ENCODE data around the gene TPO.
"Not testable (repeated sequence)": the region's sequence is repeated elsewhere in the genome, so short reads cannot be mapped to it uniquely, and the experiment has no call there.

TPO gene

DNA sequence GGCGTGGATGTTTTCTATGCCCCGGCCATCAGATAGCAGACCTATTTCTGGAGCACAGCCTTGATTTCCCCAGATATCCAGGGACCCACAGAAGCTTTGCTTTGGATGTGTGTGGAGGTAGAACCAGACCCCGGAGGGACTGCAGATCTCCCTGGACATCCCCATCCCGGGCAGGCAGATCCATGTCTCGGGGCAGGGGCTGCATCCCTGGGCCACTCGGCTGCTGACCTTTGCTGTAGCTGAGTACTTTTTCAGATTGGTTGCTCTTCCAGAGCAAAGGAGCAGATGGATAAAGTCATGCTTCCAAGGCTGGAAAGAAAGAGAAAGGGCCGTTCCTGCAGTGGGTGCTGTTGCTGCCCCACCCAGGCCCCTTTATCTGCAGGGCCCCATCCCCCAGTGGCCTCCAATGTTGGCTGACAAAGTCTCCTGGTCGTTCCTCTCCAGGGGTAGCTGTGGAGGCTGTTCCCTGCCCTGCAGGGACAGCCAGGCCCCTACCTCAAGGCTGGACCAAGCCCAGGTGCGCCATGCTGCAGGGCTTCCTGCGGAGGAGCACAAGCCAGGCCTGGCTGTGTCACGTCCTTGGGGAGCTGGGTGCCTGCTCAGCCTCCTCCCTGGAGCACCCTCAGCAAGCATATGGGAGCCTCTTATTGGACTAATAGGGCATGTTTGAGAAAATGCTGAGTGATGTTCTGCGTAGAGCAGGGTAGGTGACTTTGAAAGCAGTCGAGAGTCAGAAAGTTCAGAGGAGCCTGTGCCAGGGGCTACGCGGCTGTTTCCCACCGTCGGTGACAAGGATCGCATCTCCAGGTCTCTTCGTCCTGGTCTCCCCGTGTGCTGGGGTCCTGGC, 68.4 kb downstream of the TPO start:
- FAIRE-seq (no peak), DNase-seq (ENCODE audit: insufficient read length, low spot score) (no peak)

DNA sequence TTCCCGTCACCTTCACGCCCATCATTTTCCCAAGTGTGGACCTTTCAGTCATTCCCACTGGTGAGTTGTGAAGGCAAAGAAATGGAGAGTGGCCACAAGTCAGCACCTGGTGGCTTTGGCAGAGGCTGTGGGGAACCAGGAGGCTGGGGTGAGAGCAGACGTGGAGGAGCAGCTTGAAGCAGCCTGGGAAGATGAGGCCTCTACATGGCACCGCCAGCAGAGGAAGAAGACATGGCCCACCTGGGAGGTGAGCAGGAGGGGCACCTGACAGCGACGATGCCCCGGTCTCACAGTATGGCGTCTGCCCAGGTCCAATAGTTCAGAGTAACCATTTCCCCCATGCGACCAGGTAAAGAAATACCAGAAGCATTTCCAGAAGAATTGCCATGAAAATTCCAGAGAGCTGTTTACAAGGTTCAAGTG, 69.0 kb downstream of the TPO start:
- DNase-seq (ENCODE audit: insufficient read length, low spot score) (no peak), FAIRE-seq (no peak)

DNA sequence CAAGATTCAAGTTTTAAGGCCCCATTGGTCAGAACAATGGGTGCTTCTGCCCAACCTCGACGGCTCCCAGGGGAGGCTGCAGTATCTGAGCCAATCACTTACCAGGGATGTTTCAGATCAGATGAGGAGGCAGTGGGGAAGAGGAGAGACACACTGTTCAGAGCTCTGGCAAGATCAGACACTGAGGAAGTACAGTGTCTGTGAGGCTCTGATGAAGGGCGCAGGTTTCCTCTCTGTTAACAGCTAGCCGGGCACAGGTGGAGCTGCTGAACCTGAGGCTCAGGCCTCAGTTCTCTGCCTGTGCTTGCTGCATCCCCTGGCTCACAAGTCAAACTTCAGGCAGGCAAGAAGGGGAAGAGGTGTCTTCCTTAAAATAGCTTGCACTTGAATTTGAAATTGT, 69.7 kb downstream of the TPO start:
- no peak for DNase-seq (ENCODE audit: insufficient read length, low spot score)
- FAIRE-seq: no peak

DNA sequence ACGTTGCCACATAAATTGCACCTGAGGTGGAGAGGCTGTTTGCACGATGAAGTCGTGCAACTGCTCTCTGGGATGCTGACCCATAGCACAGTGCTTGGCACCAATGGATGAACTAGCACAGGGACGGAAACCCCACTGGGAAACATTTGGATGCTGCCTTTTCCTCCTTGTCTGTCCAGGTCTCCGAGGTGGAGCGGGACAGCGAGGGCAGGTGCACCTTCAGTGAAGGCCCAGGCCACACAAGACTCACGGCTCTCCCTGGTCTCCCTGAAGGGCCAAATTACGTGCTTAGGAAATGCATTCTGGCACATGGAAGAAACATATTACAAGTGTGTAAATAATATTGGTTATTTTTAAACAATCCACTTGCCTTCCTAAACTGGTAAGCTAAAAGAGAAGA, 70.3 kb downstream of the TPO start:
- FAIRE-seq: no peak
- no peak for DNase-seq (ENCODE audit: insufficient read length, low spot score)

DNA sequence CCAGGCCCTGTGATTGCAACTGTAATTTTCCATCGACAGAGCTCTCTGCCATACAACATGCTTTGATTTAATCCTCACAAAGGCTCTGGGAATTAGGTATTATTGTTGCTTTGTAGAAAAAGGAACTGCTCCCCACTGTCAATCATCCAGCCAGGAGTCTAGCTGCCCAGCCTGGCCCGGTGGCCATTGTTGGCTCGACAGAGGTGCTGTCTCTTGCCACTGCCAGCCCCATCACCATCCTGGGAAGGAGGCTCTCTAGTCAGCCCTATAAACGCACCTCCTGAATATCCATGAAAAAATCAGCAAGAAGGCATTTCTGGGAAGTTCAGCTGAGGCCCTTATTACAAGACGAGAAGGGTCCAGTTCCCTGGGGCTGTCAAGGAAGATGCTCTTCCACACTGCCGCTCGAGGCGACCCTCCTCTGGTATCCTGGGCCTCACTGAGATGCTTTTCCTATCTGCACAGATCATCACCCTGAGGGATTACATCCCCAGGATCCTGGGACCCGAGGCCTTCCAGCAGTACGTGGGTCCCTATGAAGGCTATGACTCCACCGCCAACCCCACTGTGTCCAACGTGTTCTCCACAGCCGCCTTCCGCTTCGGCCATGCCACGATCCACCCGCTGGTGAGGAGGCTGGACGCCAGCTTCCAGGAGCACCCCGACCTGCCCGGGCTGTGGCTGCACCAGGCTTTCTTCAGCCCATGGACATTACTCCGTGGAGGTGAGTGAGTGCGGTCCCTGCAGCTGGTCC, 71.0 kb downstream of the TPO start:
- DNase-seq (ENCODE audit: insufficient read length, low spot score) (no peak), FAIRE-seq (no peak)

DNA sequence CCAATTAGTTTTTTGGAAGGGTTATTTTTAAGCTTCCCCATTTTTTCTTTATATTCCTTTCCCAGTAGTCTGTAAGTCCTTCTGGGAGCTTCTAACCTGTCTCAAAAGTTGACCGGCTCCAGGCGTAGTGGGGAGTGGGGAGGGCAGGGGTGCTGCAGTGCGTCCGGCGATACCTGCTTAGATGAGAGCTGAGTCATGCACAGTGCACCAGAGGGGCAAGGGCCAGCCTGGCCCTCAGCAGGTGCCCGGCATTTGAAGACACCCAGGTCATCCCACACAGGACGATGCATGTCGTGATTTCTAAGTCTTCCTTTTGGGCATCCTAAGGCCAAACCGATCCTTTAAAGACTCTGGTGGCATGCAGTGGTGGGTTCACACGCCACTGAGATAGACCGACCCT, 73.4 kb downstream of the TPO start:
- DNase-seq (ENCODE audit: insufficient read length, low spot score): no peak
- FAIRE-seq: no peak

DNA sequence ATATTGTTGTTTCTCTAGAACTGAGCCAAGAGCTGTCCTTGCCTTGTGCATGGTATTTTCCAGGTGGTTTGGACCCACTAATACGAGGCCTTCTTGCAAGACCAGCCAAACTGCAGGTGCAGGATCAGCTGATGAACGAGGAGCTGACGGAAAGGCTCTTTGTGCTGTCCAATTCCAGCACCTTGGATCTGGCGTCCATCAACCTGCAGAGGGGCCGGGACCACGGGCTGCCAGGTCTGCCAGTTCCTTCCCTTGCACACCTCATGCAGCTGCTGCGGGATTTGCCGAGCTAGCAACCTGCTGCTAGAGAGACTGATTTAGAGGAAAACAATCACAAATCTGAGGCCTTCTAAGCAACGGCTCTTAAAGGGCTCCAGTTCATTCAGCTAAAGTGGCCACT, 74.5 kb downstream of the TPO start:
- DNase-seq (ENCODE audit: insufficient read length, low spot score) (no peak), FAIRE-seq (no peak)

DNA sequence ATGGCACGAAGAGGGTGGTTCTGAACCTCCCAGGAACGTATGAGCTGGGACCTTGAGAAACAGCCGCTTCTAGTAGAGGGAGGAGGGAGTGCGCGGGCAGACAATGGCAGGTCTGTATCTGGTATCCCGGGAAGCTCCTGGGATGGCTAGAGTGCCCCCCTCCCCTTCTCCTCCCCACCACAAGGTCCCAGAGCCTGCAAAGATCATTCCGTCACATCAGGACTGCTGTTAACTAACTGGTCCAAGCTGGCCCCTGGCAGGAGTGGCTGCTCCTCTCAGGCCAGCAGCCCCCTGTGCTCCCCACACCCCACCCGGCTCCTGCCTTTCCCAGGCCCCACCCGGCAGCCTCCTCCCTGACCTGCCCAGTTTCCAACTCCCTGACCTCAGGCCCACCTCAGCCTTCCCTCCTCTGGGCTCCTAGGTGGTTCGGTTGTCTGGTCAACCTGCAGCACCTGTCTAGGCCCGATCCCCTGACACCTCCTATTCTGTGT, 75.0 kb downstream of the TPO start:
- DNase-seq (ENCODE audit: insufficient read length, low spot score): no peak

DNA sequence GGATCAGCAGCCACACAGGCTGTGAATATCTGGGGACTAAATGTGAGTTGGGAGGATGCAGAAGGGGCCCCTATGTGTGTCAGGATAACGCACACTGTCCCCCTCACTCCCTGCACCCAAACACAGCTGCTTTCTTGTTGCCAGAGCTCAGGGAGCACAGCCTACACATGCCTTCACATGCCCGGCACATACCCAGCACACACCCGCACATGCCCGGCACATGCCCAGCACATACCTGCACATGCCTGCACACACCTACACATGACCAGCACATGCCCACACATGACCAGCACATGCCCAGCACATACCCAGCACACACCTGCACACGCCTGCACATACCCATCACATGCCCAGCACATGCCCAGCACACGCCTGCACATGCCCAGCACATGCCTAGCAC, 75.6 kb downstream of the TPO start:
- DNase-seq (ENCODE audit: insufficient read length, low spot score) (no peak), FAIRE-seq (no peak)

More for the DNA sequence above, 75.0 kb downstream of the TPO start:
- no peak for FAIRE-seq

DNA sequence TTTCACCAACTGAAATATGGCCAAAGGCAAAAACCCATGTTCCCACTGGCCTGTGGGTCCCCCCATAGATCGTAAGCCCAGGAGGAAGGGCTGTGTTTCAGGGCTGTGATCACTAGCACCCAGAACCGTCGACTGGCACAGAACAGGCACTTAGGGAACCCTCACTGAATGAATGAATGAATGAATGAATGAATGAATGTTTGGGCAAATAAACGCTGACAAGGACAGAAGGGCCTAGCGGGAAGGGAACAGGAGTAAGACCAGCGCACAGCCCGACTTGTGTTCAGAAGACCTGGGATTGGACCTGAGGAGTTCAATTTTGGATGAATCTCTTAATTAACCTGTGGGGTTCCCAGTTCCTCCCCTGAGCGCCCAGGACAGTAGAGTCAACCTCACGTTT, 76.2 kb downstream of the TPO start:
- no peak for DNase-seq (ENCODE audit: insufficient read length, low spot score)
- FAIRE-seq: no peak

DNA sequence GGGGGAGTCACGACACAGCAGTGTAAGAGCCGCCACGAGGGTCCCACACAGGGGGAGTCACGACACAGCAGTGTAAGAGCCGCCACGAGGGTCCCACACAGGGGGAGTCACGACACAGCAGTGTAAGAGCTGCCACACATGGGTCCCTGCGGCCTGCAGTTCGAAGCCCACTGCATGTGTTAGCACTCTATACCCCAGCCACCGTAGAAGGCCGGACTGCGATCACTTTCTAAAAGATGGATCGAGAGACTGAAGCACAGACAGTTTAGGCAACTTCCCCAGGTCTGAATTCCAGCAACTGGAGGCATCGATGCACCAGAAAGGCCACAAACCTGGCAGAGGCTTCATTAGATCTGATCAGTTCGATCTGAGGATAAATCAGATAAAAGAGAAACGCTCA, 77.1 kb downstream of the TPO start:
- DNase-seq (ENCODE audit: insufficient read length, low spot score); FAIRE-seq: not testable (repeated sequence)

DNA sequence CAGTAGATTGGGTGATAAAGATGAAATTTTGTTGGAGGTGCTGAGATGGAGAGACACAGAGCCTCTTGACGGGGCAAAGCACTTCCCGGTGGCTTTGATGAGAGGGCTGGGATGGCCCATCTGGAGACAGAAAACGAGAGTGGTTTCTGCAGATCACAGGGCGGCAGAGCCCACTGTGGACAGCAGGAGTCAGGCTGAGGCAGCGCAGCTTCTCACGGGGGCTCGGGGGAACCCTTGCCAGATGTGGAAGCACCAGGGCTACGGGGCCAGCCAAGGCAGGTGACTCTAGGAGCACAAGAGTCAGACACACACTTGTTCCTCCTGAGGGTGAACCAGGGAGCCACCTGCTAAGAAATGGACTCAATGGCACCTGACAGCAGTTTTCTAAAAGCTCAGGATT, 78.5 kb downstream of the TPO start:
- FAIRE-seq (no peak), DNase-seq (ENCODE audit: insufficient read length, low spot score) (no peak)

DNA sequence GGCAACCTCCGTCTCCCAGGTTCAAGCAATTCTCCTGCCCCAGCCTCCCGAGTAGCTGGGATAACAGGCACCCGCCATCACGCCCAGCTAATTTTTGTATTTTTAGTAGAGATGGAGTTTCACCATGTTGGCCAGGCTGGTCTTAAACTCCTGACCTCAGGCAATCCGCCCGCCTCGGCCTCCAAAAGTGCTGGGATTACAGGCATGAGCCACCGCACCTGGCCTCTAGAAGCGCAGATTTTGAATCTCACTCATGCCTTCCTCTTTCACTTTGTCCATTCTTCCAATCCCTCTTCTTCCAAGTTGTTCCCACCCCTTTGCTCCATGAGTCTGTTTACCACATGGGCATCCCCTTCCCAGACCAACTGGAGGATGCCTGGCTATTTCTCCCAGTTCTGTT, 79.0 kb downstream of the TPO start:
- FAIRE-seq; DNase-seq (ENCODE audit: insufficient read length, low spot score): not testable (repeated sequence)

DNA sequence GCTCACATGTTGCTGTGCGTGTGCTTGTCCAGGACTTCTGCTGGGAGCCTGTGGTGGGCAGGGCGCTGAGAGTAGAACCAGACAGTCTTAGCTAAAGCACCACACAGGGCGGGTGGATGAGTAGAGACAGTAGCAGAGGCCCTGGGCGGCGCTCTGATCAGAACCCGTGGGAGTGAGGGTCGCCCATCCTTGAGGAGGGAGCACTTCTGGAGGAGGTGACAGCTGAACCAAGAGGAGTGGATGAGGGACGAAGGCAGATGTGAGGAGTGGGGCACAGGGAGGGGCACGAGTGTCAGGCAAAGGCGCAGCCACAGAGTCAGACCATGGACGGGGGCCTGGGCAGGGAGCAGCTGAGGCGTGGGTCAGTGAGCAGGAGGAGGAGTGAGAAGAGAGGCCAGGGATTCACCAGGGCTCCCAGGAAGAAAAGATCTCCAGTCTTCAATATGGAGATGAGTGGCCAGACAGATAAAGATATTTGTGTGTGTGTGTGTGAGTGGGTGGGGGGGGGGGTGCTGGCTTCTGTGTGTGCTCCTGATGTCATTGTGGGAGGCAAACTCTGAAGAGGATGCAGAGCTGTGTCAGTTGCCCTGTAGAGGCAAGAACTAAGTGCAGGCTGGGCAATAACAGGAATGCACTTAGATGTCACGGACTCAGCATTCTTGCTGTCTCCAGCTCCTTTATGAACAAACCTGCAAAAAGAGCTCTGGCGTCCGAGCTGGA, 79.6 kb downstream of the TPO start:
- FAIRE-seq (no peak), DNase-seq (ENCODE audit: insufficient read length, low spot score) (no peak)

DNA sequence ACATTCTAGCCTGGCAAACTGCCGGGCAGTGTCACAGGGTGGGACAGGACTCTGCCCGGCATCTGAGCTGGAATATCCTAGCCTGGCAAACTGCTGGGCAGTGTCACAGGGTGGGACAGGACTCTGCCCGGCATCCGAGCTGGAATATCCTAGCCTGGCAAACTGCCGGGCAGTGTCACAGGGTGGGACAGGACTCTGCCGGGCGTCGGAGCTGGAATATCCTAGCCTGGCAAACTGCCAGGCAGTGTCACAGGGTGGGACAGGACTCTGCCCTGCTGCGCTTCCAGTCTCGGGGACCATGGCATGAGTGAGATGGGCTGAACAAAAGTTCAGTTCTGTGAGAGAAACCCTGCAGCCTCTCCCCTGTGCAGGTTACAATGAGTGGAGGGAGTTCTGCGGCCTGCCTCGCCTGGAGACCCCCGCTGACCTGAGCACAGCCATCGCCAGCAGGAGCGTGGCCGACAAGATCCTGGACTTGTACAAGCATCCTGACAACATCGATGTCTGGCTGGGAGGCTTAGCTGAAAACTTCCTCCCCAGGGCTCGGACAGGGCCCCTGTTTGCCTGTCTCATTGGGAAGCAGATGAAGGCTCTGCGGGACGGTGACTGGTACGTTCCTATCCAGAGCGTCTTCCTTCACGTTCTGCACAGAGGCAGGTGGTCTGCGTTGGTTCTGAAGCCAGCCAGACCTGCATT, 80.3 kb downstream of the TPO start:
- FAIRE-seq: peak; percentile 59
- DNase-seq (ENCODE audit: insufficient read length, low spot score): no peak

DNA sequence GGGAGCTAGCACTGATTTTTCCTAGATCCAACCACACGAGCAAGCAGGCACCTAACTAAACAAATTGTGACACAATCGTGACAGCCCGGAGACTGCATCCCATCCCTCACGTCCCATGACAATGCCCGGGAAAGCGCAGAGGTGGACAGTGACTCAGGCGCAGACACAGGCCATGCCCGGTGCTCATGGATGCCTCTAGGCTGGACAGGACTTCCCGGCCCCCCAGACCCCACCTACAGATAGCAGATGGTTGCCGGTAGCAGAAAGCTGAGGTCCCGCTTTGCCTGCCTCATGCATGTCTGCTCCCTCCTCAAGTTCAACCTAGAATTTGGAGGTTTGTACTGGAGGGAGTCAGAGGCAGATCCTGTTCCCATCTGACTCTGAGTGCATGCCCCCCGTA, 81.0 kb downstream of the TPO start:
- FAIRE-seq (no peak), DNase-seq (ENCODE audit: insufficient read length, low spot score) (no peak)

DNA sequence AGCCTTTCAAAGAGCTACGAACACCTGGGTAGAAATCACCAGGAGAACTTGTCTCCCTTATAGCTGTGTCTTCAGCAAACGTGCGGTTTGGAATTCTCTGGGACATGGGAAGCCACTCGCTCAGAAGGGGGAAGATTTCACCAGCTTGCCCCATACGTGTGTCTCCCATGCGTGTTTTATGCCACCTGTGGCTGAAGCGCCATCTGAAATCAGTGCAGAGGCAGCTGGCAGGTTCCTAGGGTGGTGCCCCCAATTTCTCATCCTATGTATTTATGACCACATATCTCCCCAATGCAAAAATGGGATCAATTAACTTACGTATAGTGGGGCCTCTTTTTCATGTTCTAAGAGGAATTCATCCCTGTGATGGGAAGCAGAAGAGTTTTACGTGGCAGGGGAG, 81.6 kb downstream of the TPO start:
- DNase-seq (ENCODE audit: insufficient read length, low spot score): no peak
- no peak for FAIRE-seq

DNA sequence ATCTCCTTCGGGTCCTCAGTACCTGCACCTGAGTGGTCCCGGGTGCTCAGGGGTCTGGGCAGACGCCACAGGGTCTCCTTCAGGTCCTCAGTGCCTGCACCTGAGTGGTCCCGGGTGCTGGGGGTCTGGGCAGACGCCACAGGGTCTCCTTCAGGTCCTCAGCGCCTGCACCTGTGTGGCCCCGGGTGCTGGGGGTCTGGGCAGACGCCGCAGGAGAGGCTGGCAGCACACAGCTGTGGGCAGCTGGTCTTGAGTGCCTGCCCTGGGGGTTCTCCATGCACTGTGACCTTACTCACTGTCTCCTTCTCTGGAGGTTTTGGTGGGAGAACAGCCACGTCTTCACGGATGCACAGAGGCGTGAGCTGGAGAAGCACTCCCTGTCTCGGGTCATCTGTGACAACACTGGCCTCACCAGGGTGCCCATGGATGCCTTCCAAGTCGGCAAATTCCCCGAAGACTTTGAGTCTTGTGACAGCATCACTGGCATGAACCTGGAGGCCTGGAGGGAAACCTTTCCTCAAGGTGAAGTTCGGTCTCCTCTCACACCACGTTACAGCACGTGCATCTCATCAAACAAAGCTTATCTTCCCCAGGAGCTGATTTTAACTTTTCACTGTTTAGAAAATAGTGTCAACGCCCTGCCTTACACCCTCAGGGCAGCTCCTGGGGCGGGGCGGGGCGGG, 82.6 kb downstream of the TPO start:
- FAIRE-seq (no peak), DNase-seq (ENCODE audit: insufficient read length, low spot score) (no peak)

DNA sequence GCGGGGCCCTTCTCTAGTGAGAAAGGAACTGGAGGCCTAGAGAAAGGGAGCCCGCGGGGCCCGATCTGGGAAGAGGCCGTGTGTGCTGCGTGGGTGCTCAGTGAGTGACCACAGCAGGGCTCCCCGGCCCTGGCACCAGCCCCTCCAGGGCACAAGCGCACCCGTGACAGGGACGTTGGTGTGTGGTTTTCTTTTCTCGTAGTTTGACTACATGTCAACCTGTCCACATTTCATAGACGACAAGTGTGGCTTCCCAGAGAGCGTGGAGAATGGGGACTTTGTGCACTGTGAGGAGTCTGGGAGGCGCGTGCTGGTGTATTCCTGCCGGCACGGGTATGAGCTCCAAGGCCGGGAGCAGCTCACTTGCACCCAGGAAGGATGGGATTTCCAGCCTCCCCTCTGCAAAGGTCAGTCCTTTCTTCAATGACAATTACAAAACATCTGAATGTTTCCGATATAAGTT, 83.1 kb downstream of the TPO start:
- DNase-seq (ENCODE audit: insufficient read length, low spot score) (no peak), FAIRE-seq (peak; percentile 13)

DNA sequence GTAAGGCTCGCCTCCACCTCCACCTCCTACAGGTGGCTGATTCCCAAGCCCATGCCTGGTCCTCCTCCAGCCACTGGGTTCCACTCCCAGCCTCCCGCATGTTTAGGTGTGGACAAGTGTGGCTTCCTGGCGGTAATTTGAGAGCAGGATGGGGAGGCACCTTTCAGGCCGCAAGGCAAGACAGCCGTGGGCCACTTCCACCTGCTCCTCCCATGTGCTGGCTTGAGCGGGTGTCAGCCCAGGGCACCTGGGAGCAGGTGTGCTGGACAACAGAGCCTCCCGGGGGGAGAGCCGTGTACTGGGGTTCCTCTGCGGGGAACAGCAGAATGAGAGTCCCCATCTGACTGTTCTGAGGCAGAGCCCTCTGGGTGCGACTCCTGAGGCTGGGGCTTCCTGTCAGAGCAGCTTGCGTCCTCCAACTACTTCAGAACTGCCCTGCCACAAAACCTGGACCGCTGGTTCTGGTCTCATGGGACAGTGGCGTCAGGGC, 83.9 kb downstream of the TPO start:
- FAIRE-seq (no peak), DNase-seq (ENCODE audit: insufficient read length, low spot score) (no peak)
